Heart left ventricle (tissue), 16 donors: ENCODE measurements around the gene SLC9A9. TPM values are rescaled to one million over a fixed set of nuclear protein-coding genes. Genes with fewer than 3 reads are reported as not detected.

Source experiments
- ATAC-seq, 4 donors: fragments of 200-7000 bp; cut with Tn5 transposase; one replicate each; pipeline ENCODE4 v1.9.1; 2020 to 2022; ENCODE audit warnings: moderate library complexity in 4 of 4, mild to moderate bottlenecking in 3 of 4, moderate number of reproducible peaks in 1 of 4
- DNase-seq, 5 donors: peaks; one replicate each; pipeline ENCODE4 v3.0.0-alpha.2; 2020
- H3K27ac ChIP-seq, 12 donors: fragments of 200-600 bp; sonication (generic) in 4 of 12; one replicate each; pipeline versions ENCODE4 v1.5.0 to v1.8.0; 2016 to 2022; ENCODE audit warnings: mild to moderate bottlenecking in 2 of 12
- H3K27me3 ChIP-seq, 9 donors: fragments of 200-600 bp; sonication (generic) in 2 of 9; one replicate each; pipeline versions ENCODE4 v1.5.1 to v1.8.0; 2016 to 2022; ENCODE audit warnings: mild to moderate bottlenecking in 3 of 9
- H3K36me3 ChIP-seq, 9 donors: fragments of 200-600 bp; sonication (generic) in 2 of 9; one replicate each; pipeline versions ENCODE4 v1.5.0 to v1.8.0; 2018 to 2022; ENCODE audit warnings: mild to moderate bottlenecking in 2 of 9
- H3K4me1 ChIP-seq, 12 donors: fragments of 200-600 bp; sonication (generic) in 4 of 12; one replicate each; pipeline versions ENCODE4 v1.5.0 to v1.8.0; 2016 to 2022; ENCODE audit warnings: mild to moderate bottlenecking in 3 of 12
- H3K4me3 ChIP-seq, 12 donors: fragments of 200-600 bp; sonication (generic) in 4 of 12; one replicate each; pipeline versions ENCODE4 v1.5.0 to v1.8.0; 2017 to 2022; ENCODE audit warnings: mild to moderate bottlenecking in 9 of 12, moderate library complexity in 4 of 12
- H3K9me3 ChIP-seq, 12 donors: fragments of 200-600 bp; sonication (generic) in 4 of 12; one replicate each; pipeline versions ENCODE4 v1.5.0 to v1.8.0; 2016 to 2022; ENCODE audit warnings: mild to moderate bottlenecking in 1 of 12
- CTCF ChIP-seq, 12 donors: fragments of 200-600 bp; sonication (generic) in 4 of 12; IDR thresholded peaks; one replicate each; pipeline versions ENCODE4 v1.5.0 to v1.8.0; 2018 to 2022; ENCODE audit warnings: antibody characterized with exemption in 12 of 12, mild to moderate bottlenecking in 5 of 12
- POLR2A ChIP-seq, 2 donors: fragments of 450-650 bp; IDR thresholded peaks; one replicate each; pipeline ENCODE4 v1.6.1; 2017; ENCODE audit warnings: antibody characterized with exemption in 2 of 2, mild to moderate bottlenecking in 2 of 2, moderate library complexity in 2 of 2
- WGBS, 4 donors: extraction: QIAGEN DNeasy Blood & Tissue Kit in 2 of 4; methylation state at CpG; one replicate each; pipeline versions ENCODE4 v1.1.5 to v1.1.7; 2013 to 2018; 5-methylcytosine and 5-hydroxymethylcytosine counted together
- intact Hi-C, 10 donors: fragments of 100-400 bp; cut with DNase I; formaldehyde crosslinking; loops; one replicate each; pipeline versions ENCODE4 v1.11.1 to v1.14.2; 2022
- polyA plus RNA-seq, 2 donors: library from polyadenylated mRNA; stranded (reverse); fragments of 200-250 nt; gene quantifications; one replicate each; pipeline ENCODE4 v1.2.3, GENCODE V29; 2013
- total RNA-seq, 9 donors: library from RNA; depleted of rRNA in 2 of 9; stranded (reverse); fragments of >200 nt in 2 of 9; fragmentation: NEBNext Ultra II Directional in 3 of 9; extraction: Animal tissue kit (Norgen Biotek cat#: 25700) in 3 of 9; gene quantifications; one replicate each; pipeline versions ENCODE4 v1.1.0 to v1.2.4, GENCODE V29; 2016 to 2023
- donor health status: ischemic (EF 13 %, LVEDD 7.1; RV severe dilation, severe dysfunction).
- donor health status: healthy with polysubstance abuse.
- donor health status: DM: no; HTN: yes; CAD: no.
- donor health status: DM: no; HTN: no; CAD: no.
- donor health status: ischemic (EF 25% LVEDD 6.9; RV normal size, moderate dysfunction).
- donor health status: ischemic (EF 25% LVEDD 5.7; RV mildly dilated, moderate dysfunction).
- donor health status: healthy.
- donor health status: DM: yes; HTN: yes; CAD: no.
- donor health status: ischemic (EF 35%, LVEDD 5.7; RV mildly dilated, moderate dysfunction).
- donor health status: nonischemic (EF 11% LVEDD 7.7; RV severe dilation, severe dysfunction).
- donor health status: DM: yes; HTN: yes; CAD: no.
- donor health status: PGD.
- donor health status: ischemic (EF 29% LVEDD 5.4; RV normal size, mild dysfunction).
- donor health status: nonischemic (EF 23%, LVEDD 6.1; RV moderate dilation, normal function).

SLC9A9 gene
- total and polyA plus RNA-seq, 11 donors: 0.76 to 17.5 (median 3.3) TPM

- WGBS, 4 donors: 88 to 97% (median 88%) methylated on average over 2 of the region's 2 CpGs
- Histone ChIP-seq H3K4me1 (no peaks in the 10 kb centered on the region), H3K4me3 (no peak overlapping the region), H3K27me3 (no peaks in the 10 kb centered on the region), H3K27ac (no peak overlapping the region), H3K36me3 (no peaks in the 10 kb centered on the region), H3K9me3 (peaks cover 0 to 3% (median 0%) of the 10 kb centered on the region in 12 donors)
- intact Hi-C loops: no loop called here
- no peak for DNase-seq
- no peak for TF ChIP-seq CTCF (IDR thresholded peaks at IDR 0.05)
- TF ChIP-seq POLR2A (IDR thresholded peaks at IDR 0.05): no peak
- no peak for ATAC-seq
Measured at GRCh38 chr3:143387425-143387824, 460.8 kb downstream of the SLC9A9 start.

- DNase-seq: no peak
- ATAC-seq: no peak
- no peak for TF ChIP-seq POLR2A (IDR thresholded peaks at IDR 0.05)
- TF ChIP-seq CTCF (IDR thresholded peaks at IDR 0.05): no peak
- intact Hi-C loops: no loop called here
- no peaks in the 10 kb centered on the region for H3K9me3 ChIP-seq
- no peaks in the 10 kb centered on the region for H3K36me3 ChIP-seq
- H3K27me3 ChIP-seq: no peaks in the 10 kb centered on the region
- H3K4me3 ChIP-seq: no peak overlapping the region
- H3K4me1 ChIP-seq: no peaks in the 10 kb centered on the region
- WGBS, 4 donors: 87 to 100% (median 92%) methylated on average over 2 of the region's 2 CpGs
- H3K27ac ChIP-seq: no peak overlapping the region
Measured at GRCh38 chr3:143384076-143384475, 464.2 kb downstream of the SLC9A9 start.

- Histone ChIP-seq H3K4me3 (no peak overlapping the region), H3K9me3 (no peaks in the 10 kb centered on the region), H3K27ac (no peak overlapping the region), H3K36me3 (no peaks in the 10 kb centered on the region), H3K27me3 (no peaks in the 10 kb centered on the region), H3K4me1 (no peaks in the 10 kb centered on the region)
- TF ChIP-seq CTCF (IDR thresholded peaks at IDR 0.05): no peak
- intact Hi-C loops: no loop called here
- ATAC-seq (no peak), DNase-seq (no peak)
Measured at GRCh38 chr3:143383421-143383820, 464.8 kb downstream of the SLC9A9 start.

- Histone ChIP-seq H3K4me1 (no peaks in the 10 kb centered on the region), H3K9me3 (no peaks in the 10 kb centered on the region), H3K27me3 (no peaks in the 10 kb centered on the region), H3K36me3 (no peaks in the 10 kb centered on the region), H3K27ac (no peak overlapping the region), H3K4me3 (no peak overlapping the region)
- no peak for DNase-seq
- 89 to 94% (median 93%) methylated on average over 1 of the region's 1 CpG for WGBS, 4 donors
- intact Hi-C loops: no loop called here
- TF ChIP-seq POLR2A (IDR thresholded peaks at IDR 0.05): no peak
- no peak for TF ChIP-seq CTCF (IDR thresholded peaks at IDR 0.05)
- no peak for ATAC-seq
Measured at GRCh38 chr3:143382816-143383215, 465.5 kb downstream of the SLC9A9 start.
